NB4 (cell line): ENCODE measurements around the gene PPP1R15B.
A peak's percentile ranks its signal among the peaks of the same experiment; 100 is the strongest.

Source experiments
- DNase-seq: peaks from one replicate; pipeline ENCODE4 v3.0.0; 2010; ENCODE audit warnings: low read depth
- H3K4me3 ChIP-seq: one replicate; pipeline ENCODE4 v1.5.1; 2011; ENCODE audit warnings: mild to moderate bottlenecking, low read depth, low read length, moderate library complexity
- MYC ChIP-seq: IDR thresholded peaks from 2 replicates; pipeline ENCODE4 v1.6.1; 2011; ENCODE audit warnings: low read depth, low read length
- POLR2A ChIP-seq: IDR thresholded peaks from 2 replicates; pipeline ENCODE4 v1.6.1; 2011; ENCODE audit warnings: mild to moderate bottlenecking; ENCODE audit not compliant: insufficient read length; ENCODE audit errors: extremely low read depth
- TF ChIP-seq, protein P1 (sequence below): IDR thresholded peaks from 2 replicates; pipeline ENCODE4 v1.6.1; 2011; ENCODE audit warnings: low read depth, low read length
- TF ChIP-seq, protein P2 (sequence below): IDR thresholded peaks from one replicate; pipeline ENCODE4 v1.5.1; 2012; ENCODE audit warnings: low read depth, low read length

PPP1R15B gene

DNA sequence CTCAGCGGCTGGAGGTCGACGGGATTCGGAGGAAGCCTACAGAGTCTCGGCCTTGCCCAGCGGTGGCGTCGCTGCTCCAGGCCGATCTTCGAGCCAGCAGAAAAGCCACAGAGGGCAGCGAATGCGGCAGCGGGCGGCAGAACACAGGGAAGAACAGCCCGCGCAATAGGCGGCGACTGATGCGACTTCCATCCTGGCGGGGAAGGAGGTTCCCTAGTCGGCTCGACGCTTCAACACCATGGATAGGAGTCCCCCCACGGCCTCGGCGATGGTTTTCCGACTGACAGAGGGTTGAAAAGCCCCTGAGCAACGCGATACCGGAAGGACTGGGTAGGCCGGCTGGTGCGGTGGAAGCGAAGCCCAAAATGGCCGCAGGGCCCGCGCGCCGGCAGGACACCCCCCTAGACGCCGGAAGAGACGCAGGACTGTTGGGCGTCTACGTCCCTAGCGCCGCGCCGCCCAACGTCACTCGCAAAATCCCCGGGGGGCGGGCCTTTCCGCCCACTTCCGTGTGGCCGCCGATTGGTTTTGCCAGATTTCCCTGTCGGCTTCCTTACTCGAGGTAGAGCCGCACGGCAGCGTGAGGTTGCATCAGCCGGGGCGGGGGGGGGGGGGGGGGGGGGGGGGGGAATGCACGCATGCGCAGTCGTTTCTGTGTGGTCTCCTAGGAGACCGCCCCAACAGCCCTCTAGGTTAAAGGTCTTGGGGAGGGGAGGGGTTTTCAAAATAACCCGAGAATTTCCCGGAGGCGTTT, at the start of gene PPP1R15B:
Gene PPP1R15B (minus strand): TSS at position 367 of the 754 bp plus-strand sequence. CDS start 406 bp downstream, outside the sequence.
- DNase-seq = peak; percentile 99
- TF ChIP-seq, protein P1, sequence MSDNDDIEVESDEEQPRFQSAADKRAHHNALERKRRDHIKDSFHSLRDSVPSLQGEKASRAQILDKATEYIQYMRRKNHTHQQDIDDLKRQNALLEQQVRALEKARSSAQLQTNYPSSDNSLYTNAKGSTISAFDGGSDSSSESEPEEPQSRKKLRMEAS = peak; percentile 39; the same call in 1 of the 2 replicates
- TF ChIP-seq POLR2A (peak; percentile 90), MYC (peak; percentile 61; the same call in 1 of the 2 replicates)
- TF ChIP-seq, protein P2, sequence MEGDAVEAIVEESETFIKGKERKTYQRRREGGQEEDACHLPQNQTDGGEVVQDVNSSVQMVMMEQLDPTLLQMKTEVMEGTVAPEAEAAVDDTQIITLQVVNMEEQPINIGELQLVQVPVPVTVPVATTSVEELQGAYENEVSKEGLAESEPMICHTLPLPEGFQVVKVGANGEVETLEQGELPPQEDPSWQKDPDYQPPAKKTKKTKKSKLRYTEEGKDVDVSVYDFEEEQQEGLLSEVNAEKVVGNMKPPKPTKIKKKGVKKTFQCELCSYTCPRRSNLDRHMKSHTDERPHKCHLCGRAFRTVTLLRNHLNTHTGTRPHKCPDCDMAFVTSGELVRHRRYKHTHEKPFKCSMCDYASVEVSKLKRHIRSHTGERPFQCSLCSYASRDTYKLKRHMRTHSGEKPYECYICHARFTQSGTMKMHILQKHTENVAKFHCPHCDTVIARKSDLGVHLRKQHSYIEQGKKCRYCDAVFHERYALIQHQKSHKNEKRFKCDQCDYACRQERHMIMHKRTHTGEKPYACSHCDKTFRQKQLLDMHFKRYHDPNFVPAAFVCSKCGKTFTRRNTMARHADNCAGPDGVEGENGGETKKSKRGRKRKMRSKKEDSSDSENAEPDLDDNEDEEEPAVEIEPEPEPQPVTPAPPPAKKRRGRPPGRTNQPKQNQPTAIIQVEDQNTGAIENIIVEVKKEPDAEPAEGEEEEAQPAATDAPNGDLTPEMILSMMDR = no peak
- peak within 1 kb of the TSS; percentile 99 for H3K4me3 ChIP-seq

DNA sequence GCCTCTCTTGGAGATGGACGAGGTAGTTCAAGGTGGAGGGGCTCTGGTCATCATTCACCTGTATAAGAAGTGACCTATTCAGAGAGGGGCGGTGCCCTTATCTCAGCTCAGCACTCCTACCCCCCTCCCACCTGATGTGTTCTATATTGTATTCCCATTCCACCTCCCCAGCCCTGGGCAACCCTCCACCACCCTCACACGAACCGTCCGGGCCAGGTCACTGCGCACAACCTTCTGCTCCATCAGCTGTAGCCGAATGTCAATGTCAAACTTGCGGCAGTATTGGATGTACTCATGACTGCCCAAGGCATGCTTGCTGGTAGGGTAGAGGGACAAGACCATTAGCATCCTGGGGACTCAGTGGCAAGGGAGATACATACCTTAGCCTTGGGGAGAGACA, 48.7 kb upstream of the PPP1R15B start:
- H3K4me3 ChIP-seq = no peak overlapping the region
- no peak for DNase-seq
- no peak for TF ChIP-seq POLR2A
- no peak for TF ChIP-seq MYC
- TF ChIP-seq, protein P2 = no peak

DNA sequence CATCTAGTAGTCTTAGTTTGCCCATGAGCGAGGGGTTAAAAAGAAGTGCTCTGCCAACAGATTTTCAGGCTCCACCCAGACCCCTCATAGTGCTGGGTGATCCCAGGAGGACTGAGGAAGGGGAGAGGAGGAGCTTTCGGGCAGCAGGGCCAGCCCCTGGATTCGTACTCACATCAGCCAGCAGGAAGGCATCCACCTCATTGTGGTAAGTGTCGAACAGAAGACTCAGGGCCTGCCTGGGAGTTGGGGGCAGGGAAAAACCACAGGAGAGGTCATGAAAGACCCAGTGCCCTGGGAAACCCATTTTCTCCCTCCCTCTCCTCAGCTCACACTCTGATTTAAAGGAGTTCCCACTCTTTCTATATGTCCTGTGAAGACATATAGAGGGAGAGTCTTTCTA, 48.1 kb upstream of the PPP1R15B start:
- TF ChIP-seq, protein P2 = no peak
- TF ChIP-seq, protein P1 = no peak
- TF ChIP-seq POLR2A = no peak
- no peak for TF ChIP-seq MYC
- peak; percentile 55 for DNase-seq
- no peak overlapping the region for H3K4me3 ChIP-seq

DNA sequence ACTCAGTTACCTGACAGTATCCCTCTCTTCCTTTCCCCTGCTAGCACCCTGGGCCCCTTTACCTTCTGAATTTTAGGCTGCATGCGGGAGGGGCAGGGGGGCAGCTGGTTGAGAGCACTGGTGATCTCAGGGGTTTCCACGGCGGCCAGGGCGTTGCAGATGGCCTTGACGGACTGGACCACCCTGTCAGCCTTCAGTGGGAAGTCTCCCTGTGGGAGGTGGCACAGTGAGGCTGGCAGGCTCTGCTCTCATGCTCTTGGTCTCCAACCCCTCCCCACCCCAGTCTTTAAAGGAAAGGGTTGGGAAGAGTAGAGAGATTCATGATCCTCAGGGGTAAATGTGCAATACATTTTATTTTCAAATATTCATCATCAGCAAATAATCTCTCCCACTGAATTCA, 46.0 kb upstream of the PPP1R15B start:
- H3K4me3 ChIP-seq = no peak overlapping the region
- TF ChIP-seq, protein P1 = no peak
- TF ChIP-seq, protein P2 = no peak
- TF ChIP-seq MYC = no peak
- DNase-seq = no peak

DNA sequence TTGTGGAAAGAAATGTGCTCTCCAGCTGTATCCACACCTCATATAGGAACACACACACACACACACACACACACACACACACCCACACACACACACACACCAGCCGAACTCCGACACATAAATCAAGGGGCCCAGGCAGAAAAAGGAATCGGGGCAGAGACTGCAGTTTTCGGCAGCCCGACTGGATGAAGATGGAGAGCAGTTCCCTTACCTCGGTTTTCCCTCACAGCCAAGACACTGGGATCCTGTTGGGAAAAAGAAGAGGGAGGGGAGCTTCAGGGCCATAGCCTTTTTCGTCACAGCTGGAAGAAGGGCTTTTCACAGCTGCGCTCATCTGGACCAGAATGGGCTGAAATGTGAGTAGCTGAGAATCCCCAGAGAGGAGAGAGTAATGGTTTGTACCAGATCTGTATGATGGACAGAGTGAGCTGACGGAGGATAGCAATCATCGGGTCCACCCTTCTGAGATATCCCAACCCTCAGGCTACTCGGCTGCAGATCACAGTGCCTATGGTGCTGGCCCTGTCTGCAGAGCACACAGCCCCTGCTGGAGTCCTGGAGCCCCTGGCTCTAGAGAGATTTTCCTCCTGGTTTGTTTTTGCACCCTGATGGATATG, 45.3 kb upstream of the PPP1R15B start:
- no peak overlapping the region for H3K4me3 ChIP-seq
- DNase-seq = no peak
- TF ChIP-seq POLR2A (no peak), MYC (no peak)
- TF ChIP-seq, protein P1 = no peak
- TF ChIP-seq, protein P2 = no peak
